Stimulated activated CD4-positive, alpha-beta T cell treated with anti-CD3 and anti-CD28 coated beads, Interleukin-2, amount 100 ng/mL, for 24 hours (primary cell): ENCODE results near the gene CDH23.

Experiments used
- DNase-seq, 2 donors: peaks; one replicate each; pipeline ENCODE4 v3.0.0-alpha.2; 2020

The CDH23 gene

GRCh38 chr10:71767420-71768035 is 370.8 kb downstream of the CDH23 start:
- no peak for DNase-seq

GRCh38 chr10:71769279-71769823 is 372.6 kb downstream of the CDH23 start:
- peak in 1 of 2 donors; percentile 26 for DNase-seq

GRCh38 chr10:71770255-71770654 is 373.5 kb downstream of the CDH23 start:
- DNase-seq: no peak

- DNase-seq: peak in 1 of 2 donors; percentile 6
These were observed 374.1 kb downstream of the CDH23 start for GRCh38 chr10:71770789-71771188.

DNA sequence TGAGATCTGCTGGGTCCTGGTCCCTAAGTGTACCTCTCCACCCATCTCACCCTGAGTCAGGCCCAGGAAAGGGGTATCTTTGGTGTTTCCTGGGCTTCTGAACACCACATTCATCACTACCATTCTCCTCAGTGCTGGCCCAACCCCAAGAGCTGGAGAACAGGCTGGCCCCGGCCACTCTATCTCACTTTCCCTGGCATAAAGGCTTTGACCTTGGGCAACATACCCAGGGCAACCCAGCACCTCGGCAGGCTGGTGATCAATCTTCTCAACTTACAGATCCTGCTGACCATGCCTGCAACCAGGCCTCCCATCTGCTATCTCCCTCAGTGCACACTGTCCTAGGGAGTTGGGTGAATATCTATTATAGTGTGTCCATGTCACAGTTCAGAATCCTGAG is 374.5 kb downstream of the CDH23 start:
- DNase-seq: peak in 1 of 2 donors; percentile 12

- DNase-seq: peak in 1 of 2 donors; percentile 49
These were observed 375.3 kb downstream of the CDH23 start for GRCh38 chr10:71771821-71772617.

DNA sequence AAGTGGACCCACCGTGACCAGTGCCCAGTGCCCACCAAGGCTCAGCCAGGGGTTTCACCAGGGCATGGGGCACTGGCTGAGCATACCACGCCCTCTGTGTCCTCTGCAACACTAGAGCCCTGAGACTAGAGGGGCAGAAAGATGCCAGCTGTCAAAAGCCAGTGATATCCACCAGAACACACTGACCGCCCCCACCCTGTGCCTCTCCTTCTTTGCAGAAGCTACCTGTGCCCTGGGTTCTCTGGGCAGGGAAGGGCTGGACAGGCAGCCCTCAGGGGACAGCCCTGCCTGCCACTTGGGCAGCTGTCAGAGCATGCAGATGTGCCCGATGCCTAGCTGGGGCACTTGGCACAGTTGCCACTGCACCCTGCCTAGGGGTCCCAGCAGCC is 376.1 kb downstream of the CDH23 start:
- peak in 1 of 2 donors; percentile 28 for DNase-seq

DNA sequence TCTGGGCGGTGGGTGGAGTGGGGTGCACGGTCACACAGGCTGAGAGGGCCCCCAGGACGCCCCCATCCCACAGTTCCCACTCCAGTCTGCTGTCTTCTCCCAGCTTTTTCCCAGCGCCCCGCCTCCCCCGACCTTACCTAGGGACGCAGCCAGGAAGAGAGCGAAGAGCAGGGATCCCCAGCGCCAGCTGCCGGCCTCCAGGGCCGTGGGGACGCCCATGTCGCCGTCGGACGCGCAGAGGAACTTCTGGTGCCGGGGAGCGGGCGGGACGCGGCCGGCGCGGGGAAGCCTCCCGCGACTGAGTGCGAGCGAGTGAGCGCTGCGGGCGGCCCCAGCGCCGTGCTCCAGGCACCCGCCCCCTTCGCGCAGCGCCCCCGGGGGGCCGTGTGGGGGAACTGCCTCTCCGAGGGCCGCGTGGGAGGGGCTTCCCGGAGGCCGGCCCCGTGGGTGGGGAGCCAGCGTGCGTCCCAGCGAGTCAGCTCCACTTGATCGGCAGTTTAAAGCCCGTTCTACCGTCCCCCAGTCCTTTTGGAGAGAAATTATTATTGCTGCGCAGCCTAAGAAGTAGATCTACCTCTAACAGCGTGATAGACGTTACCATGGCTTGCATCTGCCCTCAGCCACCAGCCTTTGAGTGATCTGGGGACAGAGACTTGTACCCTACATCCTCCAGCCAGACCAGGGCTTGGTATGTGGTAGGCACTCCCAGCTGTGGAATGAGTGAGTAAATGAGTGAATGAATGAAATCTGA is 376.7 kb downstream of the CDH23 start, which contains the start of gene VSIR:
VSIR (minus strand) TSS at position 300 of the 751 bp plus-strand sequence; CDS start at position 219, 81 bp downstream.
- peak; percentile 96 to 98 for DNase-seq

DNA sequence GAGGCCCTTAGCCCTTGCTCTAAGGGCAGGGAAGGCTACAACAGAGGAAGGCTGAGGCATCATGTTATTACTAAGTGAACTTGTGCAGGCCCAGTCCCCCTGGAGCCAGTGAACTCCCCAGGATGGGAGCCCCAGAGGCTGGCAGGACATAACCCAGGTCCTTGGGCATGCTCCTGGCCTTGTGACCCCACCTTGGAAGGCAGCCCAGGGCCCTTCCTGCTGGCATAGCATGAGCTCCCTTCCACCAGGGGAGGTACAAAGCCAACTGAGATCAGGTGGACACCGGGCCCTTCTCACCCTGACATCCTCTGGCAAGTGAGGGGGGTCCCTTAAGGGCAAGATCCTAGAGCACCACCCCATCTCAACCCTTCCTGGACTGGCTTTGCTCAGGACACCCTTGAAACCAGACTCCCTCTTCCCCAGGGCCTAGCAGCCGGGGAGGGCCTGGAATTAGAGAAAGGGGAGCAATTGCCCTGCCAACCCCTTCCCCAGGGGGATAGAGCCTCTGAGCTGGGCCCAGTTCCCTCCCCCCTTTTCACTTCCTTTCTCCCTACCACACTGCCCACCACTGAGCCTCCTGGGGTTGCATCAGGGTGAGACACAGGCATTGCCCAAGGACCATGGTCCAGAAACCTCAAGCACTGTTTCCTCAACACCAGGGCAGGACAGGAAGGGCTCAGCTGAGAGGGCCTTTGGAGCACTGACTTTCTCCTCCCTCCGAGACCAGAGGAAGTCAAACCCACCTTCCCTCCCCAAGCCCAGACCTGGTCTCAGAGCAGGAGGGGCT is 378.4 kb downstream of the CDH23 start:
- no peak for DNase-seq

DNA sequence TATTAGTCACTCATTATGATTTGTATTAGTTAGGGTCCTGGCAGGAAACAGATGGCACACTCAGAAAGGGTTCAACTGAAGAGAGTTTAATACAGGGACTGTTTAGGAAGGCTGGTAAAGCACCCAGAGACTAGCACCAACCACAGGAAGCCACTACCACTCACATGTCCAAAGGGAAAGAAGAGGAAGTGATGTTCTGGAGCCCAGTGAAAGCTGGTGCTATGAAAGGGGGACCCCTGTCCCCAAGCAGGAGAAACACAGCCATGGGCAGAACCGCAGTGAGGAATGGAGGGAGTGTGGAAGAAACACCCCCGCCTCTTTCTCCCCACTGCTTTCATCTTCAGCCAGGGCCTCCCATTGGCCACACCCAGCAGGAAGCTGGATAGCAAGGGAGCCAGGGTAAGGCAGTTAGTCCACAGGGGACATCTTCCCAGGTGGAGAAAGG is 379.8 kb downstream of the CDH23 start:
- DNase-seq: no peak

DNA sequence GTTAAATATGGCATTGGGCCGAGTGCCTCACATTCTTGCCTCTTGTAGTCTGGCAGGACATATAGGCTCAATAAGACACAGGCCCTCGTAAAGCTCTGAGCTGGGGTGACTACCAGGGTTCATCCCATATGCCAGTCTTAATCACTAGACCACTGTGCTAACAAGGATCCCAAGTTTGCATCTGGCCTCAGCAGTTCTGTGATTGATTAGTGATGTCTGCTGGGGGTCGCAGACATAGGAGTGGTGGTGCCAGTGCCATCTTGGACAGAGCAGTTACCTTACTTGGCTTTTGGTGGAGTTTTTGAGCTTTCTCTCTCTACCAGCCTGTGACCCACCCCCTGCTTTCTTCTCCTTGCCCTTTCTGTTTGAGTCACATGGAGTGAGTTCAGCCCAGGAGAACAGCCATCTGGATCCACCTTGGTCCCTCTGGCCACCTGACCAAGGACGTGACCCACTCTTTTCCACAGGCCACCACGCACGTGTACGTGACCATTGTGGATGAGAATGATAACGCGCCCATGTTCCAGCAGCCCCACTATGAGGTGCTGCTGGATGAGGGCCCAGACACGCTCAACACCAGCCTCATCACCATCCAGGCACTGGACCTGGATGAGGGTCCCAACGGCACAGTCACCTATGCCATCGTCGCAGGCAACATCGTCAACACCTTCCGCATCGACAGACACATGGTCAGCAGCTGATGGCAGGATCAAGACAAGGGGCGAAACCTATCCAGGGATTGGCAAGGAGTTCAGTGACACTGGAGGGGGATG is 380.7 kb downstream of the CDH23 start:
- DNase-seq: no peak

GRCh38 chr10:71778071-71778825 is 381.5 kb downstream of the CDH23 start:
- no peak for DNase-seq

GRCh38 chr10:71779641-71780040 is 382.9 kb downstream of the CDH23 start:
- no peak for DNase-seq

GRCh38 chr10:71780156-71780555 is 383.4 kb downstream of the CDH23 start:
- DNase-seq: no peak

GRCh38 chr10:71780719-71781118 is 384.0 kb downstream of the CDH23 start:
- no peak for DNase-seq

- DNase-seq: no peak
These were observed 385.6 kb downstream of the CDH23 start for GRCh38 chr10:71782221-71782916.

GRCh38 chr10:71782917-71783490 is 386.3 kb downstream of the CDH23 start:
- no peak for DNase-seq

- DNase-seq: no peak
These were observed 387.4 kb downstream of the CDH23 start for GRCh38 chr10:71783917-71784678.
